ENCODE results near the gene PHYH.

DNA sequence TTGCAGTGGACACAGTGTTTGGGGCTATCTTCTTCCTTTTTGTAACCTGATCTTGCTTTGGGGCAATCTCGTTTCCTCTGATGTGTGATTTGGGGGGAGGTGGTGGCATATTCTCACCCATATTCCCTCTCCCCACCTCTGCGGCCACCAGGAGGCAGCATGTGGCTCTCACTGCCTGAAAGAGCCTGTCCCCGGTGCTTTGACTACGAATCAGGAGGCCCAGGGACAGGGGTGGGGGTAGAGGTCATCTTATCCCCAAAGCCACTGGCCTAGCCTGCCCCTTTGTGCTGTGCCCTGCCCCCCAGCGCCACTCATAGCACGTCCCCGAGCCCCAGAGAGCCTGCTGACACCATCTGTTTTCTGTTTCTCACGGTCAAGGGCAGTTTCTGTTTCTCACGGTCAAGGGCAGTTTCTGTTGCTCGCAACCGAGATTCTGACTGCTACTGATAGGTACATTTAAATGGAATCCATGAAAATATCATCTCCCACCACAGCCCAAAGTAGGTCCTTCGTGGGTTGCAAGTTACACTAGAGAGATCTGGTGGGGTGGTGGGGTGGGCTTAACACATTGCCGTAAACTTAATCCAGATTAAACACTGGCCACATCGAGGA is 28.2 kb downstream of the PHYH start:
- TF ChIP-seq EZH2 (IDR thresholded peaks at IDR 0.05; ENCODE audit: low read length, missing control alignments) = no peak
- TF ChIP-seq, protein P1, sequence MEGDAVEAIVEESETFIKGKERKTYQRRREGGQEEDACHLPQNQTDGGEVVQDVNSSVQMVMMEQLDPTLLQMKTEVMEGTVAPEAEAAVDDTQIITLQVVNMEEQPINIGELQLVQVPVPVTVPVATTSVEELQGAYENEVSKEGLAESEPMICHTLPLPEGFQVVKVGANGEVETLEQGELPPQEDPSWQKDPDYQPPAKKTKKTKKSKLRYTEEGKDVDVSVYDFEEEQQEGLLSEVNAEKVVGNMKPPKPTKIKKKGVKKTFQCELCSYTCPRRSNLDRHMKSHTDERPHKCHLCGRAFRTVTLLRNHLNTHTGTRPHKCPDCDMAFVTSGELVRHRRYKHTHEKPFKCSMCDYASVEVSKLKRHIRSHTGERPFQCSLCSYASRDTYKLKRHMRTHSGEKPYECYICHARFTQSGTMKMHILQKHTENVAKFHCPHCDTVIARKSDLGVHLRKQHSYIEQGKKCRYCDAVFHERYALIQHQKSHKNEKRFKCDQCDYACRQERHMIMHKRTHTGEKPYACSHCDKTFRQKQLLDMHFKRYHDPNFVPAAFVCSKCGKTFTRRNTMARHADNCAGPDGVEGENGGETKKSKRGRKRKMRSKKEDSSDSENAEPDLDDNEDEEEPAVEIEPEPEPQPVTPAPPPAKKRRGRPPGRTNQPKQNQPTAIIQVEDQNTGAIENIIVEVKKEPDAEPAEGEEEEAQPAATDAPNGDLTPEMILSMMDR (conservative IDR thresholded peaks at IDR 0.05 in 1 of 2, IDR thresholded peaks at IDR 0.05 in 1 of 2; ENCODE audit: low read depth in 1 of 2, low read length in 2 of 2) = peak; percentile 34 to 60
